Stimulated activated effector memory CD8-positive, alpha-beta T cell treated with anti-CD3 and anti-CD28 coated beads, Interleukin-12 subunit alpha, Interleukin-12 subunit beta, amount 100 ng/mL, for 72 hours (primary cell): ENCODE data around the gene SLC34A1.

ENCODE experiments used
- ATAC-seq: fragments of 150-1000 bp; cut with Tn5 transposase; 2 replicates; pipeline ENCODE4 v1.10.0; 2021
- DNase-seq, 2 donors: peaks; one replicate each; pipeline ENCODE4 v3.0.0; 2021 to 2022; ENCODE audit warnings: low spot score in 2 of 2
- H3K27ac Mint-ChIP-seq: one replicate; pipeline ENCODE4 v1.8.0; 2022; ENCODE audit warnings: mild to moderate bottlenecking, mixed read lengths
- H3K36me3 Mint-ChIP-seq: one replicate; pipeline ENCODE4 v1.8.0; 2022; ENCODE audit warnings: mild to moderate bottlenecking, mixed read lengths
- H3K4me1 Mint-ChIP-seq: one replicate; pipeline ENCODE4 v1.8.0; 2022; ENCODE audit warnings: mixed read lengths
- H3K4me3 Mint-ChIP-seq: one replicate; pipeline ENCODE4 v1.8.0; 2022; ENCODE audit warnings: mild to moderate bottlenecking, mixed read lengths
- H3K9me3 Mint-ChIP-seq: one replicate; pipeline ENCODE4 v1.8.0; 2022; ENCODE audit warnings: mixed read lengths

SLC34A1 gene

DNA sequence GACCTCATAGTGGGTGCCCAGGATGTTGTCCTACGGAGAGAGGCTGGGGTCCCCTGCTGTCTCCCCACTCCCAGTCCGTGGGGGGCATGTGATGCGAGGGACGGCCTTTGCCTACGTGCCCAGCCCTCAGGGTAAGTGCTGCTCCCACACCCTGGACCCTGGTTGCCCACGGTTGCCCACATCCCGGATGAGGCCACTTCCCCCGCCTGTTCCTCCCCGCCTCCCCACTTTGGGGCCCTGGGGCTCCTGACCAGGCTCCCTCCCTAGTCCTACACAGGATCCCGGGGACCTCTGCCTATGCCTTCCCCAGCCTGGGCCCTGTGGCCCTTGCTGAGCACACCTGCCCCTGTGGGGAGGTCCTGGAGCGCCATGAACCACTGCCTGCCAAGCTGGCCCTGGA is 1.5 kb downstream of the SLC34A1 start:
- Mint-ChIP-seq H3K4me3 (peak overlapping the region; percentile 43), H3K36me3 (peaks cover 12% of the 10 kb centered on the region)
- ATAC-seq = no peak

DNA sequence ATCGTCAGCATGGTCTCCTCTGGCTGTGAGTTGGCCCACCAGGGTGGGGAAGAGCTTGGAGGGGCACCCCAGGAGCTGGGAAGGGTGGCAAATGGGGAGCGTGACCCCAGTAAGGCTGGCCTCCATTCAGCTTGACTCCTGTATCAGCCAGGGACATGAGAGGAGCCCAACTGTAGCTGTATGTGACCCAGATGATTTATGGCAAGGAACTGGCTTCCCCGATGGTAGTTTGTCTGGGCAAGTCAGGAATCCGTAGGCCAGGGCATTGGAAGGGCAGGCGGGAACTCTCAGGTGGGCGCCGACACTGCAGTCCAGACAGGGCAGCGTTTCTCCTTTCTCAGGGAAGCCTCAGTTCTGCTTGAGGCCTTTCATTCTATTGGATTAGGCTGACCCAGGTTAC is 2.3 kb downstream of the SLC34A1 start:
- no peaks in the 10 kb centered on the region for H3K9me3 Mint-ChIP-seq
- DNase-seq = no peak
- peaks cover 66% of the 10 kb centered on the region for H3K4me1 Mint-ChIP-seq
- H3K27ac Mint-ChIP-seq = no peak overlapping the region
- no peak for ATAC-seq
- peak overlapping the region; percentile 43 for H3K4me3 Mint-ChIP-seq
- H3K36me3 Mint-ChIP-seq = peaks cover 12% of the 10 kb centered on the region

More for the DNA sequence above, 1.5 kb downstream of the SLC34A1 start:
- no peaks in the 10 kb centered on the region for H3K9me3 Mint-ChIP-seq
- peak overlapping the region; percentile 46 for H3K27ac Mint-ChIP-seq
- DNase-seq = no peak
- H3K4me1 Mint-ChIP-seq = peaks cover 58% of the 10 kb centered on the region

DNA sequence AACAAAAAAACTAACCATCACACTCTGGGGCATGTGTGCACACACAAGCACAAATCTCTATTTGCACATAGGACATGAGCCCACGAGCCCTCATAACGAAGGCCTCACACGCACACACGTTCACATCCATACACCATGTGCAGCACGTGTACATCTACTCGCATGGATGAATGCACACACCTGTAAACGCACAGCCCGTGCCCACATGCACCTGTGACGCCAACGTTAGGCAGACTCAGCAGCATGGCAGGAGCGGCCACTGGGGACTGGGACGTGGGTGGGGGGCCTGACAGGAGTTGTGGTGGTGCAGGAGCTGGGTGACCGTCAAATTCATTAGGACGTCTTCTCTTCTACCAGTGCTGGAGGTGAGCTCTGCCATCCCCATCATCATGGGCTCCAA is 3.2 kb downstream of the SLC34A1 start:
- ATAC-seq = no peak
- Mint-ChIP-seq H3K36me3 (peaks cover 12% of the 10 kb centered on the region), H3K4me1 (peaks cover 64% of the 10 kb centered on the region), H3K27ac (no peak overlapping the region), H3K9me3 (no peaks in the 10 kb centered on the region), H3K4me3 (no peak overlapping the region)
- DNase-seq = no peak

DNA sequence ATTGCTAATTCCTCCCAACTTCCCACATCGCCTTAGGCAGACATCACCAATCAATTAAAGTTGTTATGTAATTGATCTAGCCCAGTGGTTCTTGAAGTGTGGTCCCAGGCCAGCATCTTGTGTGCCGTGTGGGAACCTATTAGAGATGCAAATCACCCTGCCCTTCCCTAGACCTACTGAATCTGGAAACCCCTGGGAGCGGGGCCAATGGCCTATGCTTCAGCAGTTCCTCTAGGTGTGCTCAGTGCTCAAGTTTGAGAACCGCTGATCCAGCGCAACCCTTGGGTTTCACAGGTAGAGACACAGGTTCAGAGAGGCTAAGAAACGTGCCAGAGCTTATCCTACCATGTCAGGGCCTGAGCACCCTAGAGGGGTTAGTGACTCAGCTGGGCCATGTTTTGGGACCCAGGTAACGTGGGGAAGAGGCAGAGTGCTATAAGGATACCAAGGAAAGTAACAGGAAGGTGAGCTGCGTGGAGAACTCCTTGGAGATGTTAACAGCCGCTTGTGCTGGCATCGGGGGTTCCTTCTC is 4.4 kb downstream of the SLC34A1 start:
- Mint-ChIP-seq H3K4me3 (peak overlapping the region; percentile 46), H3K27ac (peak overlapping the region; percentile 27), H3K4me1 (peaks cover 60% of the 10 kb centered on the region), H3K36me3 (peaks cover 12% of the 10 kb centered on the region), H3K9me3 (no peaks in the 10 kb centered on the region)
- ATAC-seq (no peak), DNase-seq (no peak)

DNA sequence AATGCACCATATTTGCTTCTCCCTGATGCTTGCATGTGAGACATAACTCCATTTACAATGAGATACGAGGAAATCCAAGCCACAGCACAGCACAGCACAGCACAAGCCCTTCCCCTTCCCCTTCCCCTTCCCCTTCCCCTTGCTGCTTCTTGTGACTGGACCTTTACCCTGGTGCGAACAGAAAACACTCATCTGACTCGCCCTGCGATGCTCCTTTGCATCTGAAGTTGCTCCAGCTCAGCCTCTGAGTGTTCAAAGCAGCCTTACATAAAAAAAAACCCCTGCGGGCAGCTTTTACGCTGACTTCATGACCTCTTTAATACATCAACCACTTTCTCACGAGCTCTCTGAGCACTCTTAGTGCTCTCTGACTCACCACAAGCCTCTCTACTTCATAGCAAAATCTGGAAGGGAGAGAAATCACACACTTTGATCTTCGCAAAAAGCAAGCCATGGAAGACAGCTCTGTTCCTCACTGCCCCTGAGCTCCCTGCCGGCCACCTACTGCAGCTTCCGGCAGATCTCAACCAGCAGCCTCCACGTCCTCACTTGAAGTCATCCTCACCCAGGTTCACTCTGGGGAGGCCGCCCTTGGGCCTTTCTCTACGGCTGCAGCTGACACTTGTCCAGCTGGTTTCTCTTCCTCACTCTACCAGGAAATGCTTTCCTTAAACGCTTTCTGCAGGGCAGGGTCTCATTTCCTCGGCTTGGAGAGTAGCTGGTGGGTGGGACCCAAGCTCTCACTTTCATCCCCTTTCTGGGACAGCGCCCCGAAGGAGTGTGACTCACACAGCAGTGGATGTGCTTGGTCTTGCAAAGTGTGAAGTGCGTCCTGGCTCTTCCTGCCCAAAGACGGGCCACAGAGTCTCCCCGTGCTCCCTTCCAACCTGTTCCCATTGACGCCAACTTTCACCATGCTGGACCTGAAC is 5.3 kb downstream of the SLC34A1 start:
- DNase-seq (peak; percentile 31 to 80), ATAC-seq (peak; percentile 89)
- Mint-ChIP-seq H3K9me3 (no peaks in the 10 kb centered on the region), H3K4me3 (peak overlapping the region; percentile 46), H3K4me1 (peaks cover 54% of the 10 kb centered on the region), H3K36me3 (peaks cover 12% of the 10 kb centered on the region), H3K27ac (peak overlapping the region; percentile 27)

- H3K27ac Mint-ChIP-seq = peak overlapping the region; percentile 27
- DNase-seq = peak; percentile 87 to 95
- peaks cover 12% of the 10 kb centered on the region for H3K36me3 Mint-ChIP-seq
- ATAC-seq = peak; percentile 70
- peaks cover 45% of the 10 kb centered on the region for H3K4me1 Mint-ChIP-seq
- no peaks in the 10 kb centered on the region for H3K9me3 Mint-ChIP-seq
- H3K4me3 Mint-ChIP-seq = peak overlapping the region; percentile 46
These were observed 6.4 kb downstream of the SLC34A1 start for GRCh38 chr5:177390363-177391300.

DNA sequence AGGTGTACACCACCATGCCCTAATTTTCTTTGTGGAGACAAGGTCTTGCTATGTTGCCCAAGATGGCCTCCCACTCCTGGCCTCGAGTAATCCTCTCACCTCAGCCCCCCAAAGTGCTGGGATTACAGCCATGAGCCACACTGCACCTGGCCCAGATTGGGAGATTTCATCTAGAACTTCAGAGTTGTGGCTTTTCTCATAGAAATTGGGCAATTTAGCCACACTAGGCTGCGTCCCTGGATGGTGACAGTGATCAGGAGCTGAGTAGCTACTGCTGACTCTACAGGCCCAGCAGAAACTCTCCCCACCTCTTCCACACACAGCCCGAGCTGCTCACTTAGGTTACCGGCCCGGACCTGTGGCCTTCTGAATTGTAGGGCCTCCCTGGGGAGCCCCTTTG is 8.5 kb downstream of the SLC34A1 start:
- no peak for ATAC-seq

DNA sequence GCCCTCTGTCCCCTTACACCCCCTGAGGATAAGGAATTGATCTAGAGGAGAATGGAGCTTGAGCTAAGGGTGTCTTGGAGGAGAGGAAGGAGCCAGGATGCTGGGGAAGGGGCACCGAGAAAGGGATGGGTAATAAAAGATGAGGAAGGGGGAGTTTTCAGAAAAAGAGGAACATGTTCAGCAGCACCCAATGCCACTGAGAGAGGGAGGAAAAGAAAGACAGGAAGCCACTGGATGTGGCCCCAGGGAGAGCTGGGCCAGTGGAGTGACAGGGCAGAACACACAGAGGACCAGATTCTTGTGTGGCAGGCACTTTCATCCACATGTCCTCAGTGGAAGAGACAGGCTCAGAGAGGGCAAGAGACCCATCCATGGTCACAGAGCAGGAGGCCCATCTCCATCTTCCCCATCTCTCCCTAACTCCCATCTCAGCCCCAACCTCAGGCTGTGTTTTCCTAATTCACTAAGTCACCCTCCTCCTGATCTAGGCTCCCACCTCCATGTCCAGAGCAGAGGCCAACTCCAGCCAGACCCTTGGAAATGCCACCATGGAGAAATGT is 9.1 kb downstream of the SLC34A1 start:
- H3K4me1 Mint-ChIP-seq = peaks cover 33% of the 10 kb centered on the region
- DNase-seq (no peak), ATAC-seq (no peak)
- H3K27ac Mint-ChIP-seq = peak overlapping the region; percentile 6
- no peaks in the 10 kb centered on the region for H3K9me3 Mint-ChIP-seq
- H3K36me3 Mint-ChIP-seq = peaks cover 12% of the 10 kb centered on the region
- no peak overlapping the region for H3K4me3 Mint-ChIP-seq

More for the DNA sequence above, 8.5 kb downstream of the SLC34A1 start:
- Mint-ChIP-seq H3K4me1 (peaks cover 38% of the 10 kb centered on the region), H3K36me3 (peaks cover 12% of the 10 kb centered on the region), H3K4me3 (no peak overlapping the region), H3K9me3 (no peaks in the 10 kb centered on the region), H3K27ac (peak overlapping the region; percentile 6)
- no peak for DNase-seq

- Mint-ChIP-seq H3K27ac (no peak overlapping the region), H3K4me1 (peaks cover 26% of the 10 kb centered on the region), H3K4me3 (no peak overlapping the region), H3K9me3 (no peaks in the 10 kb centered on the region), H3K36me3 (peaks cover 12% of the 10 kb centered on the region)
- ATAC-seq (no peak), DNase-seq (no peak)
These were observed 9.8 kb downstream of the SLC34A1 start for GRCh38 chr5:177393990-177394389.

DNA sequence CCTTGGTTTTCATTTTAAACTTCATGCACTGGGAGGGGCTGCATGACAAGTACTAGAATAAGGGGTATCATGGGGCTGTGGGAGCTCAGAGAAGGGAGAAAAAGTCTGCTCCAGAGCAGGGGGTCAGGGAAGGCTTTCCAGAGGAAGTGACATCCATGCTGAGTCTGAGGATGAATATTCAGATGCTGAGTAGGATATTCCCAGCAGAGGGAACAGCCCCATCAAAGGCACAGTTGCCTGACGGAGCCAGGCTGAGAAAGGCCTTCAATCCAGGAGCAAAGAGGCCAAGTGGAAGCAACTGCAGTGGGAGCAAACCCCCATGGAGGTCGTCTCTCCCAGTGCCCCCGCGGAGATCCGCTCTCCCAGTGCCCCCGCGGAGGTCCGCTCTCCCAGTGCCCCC is 11.8 kb downstream of the SLC34A1 start:
- Mint-ChIP-seq H3K36me3 (no peaks in the 10 kb centered on the region), H3K27ac (no peak overlapping the region), H3K4me3 (no peak overlapping the region), H3K9me3 (no peaks in the 10 kb centered on the region), H3K4me1 (peaks cover 5% of the 10 kb centered on the region)
- ATAC-seq = no peak
- no peak for DNase-seq

DNA sequence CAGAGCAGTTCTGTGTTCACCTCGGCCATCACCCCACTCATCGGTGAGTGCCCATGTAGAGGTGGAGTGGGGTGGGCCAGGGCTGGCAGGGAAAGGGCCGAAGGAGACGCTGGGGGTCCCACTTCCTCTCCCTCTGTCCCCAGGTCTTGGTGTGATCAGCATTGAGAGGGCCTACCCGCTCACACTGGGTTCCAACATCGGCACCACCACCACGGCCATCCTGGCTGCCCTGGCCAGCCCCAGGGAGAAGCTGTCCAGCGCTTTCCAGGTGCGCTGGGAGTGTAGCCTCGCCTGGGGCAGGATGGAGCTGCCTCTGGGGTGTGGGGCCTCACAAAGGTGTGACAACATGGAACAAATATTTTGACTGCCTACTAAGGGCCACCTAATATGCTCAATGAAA is 12.6 kb downstream of the SLC34A1 start:
- DNase-seq = no peak
- no peaks in the 10 kb centered on the region for H3K36me3 Mint-ChIP-seq
- no peaks in the 10 kb centered on the region for H3K9me3 Mint-ChIP-seq
- no peaks in the 10 kb centered on the region for H3K4me1 Mint-ChIP-seq
- H3K4me3 Mint-ChIP-seq = no peak overlapping the region
- ATAC-seq = no peak
- no peak overlapping the region for H3K27ac Mint-ChIP-seq

DNA sequence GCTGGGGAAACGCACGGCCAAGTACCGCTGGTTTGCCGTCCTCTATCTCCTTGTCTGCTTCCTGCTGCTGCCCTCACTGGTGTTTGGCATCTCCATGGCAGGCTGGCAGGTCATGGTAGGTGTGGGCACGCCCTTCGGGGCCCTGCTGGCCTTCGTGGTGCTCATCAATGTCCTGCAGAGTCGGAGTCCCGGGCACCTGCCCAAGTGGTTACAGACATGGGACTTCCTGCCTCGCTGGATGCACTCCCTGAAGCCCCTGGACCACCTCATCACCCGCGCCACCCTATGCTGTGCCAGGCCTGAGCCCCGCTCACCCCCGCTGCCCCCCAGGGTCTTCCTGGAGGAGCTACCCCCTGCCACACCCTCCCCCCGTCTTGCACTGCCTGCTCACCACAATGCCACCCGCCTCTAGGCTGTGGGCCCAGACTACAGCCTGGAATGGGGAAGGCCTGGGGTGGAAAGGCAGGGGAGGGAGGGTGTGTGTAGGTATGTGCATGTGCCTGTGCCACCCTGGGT is 13.7 kb downstream of the SLC34A1 start:
- H3K36me3 Mint-ChIP-seq = no peaks in the 10 kb centered on the region
- H3K4me3 Mint-ChIP-seq = no peak overlapping the region
- no peak for DNase-seq
- H3K27ac Mint-ChIP-seq = no peak overlapping the region
- no peaks in the 10 kb centered on the region for H3K9me3 Mint-ChIP-seq
- no peak for ATAC-seq
- H3K4me1 Mint-ChIP-seq = peaks cover 8% of the 10 kb centered on the region

- H3K4me1 Mint-ChIP-seq = peaks cover 24% of the 10 kb centered on the region
- no peak for ATAC-seq
- no peaks in the 10 kb centered on the region for H3K9me3 Mint-ChIP-seq
- H3K36me3 Mint-ChIP-seq = no peaks in the 10 kb centered on the region
- H3K4me3 Mint-ChIP-seq = no peak within 1 kb of the TSS
- no peak within 1 kb of the TSS for H3K27ac Mint-ChIP-seq
- no peak for DNase-seq
These were observed 16.0 kb downstream of the SLC34A1 start, which contains the start of gene PFN3 for GRCh38 chr5:177399997-177400868. Gene PFN3 (minus strand): TSS chr5:177400661. CDS start chr5:177400576, 85 bp downstream.
